Measurements from ENCODE around the gene KIF4B.
"Not testable (repeated sequence)": the region's sequence is repeated elsewhere in the genome, so short reads cannot be mapped to it uniquely, and the experiment has no call there.

Gene KIF4B

DNA sequence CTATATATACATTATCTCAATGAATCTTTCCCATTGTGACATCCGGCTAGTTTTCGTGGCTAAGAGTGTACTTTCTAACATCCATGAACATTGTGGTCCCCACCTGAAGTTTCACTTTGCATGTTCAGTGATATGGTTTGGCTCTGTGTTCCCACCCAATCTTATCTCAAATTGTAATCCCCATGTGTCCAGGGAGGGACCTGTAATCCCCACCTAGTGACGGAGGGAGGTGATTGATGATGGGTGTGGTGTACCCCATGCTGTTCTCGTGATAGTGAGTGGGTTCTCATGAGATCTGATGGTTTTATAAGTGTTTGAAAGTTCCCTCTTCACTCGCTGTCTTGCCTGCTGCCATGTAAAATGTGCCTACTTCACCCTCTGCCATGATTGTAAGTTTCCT lies 44.6 kb upstream of the KIF4B start:
- Histone ChIP-seq H3K4me1 (ENCODE audit: low read length) (peaks cover 3% of the 10 kb centered on the region; the same call in 1 of the 2 replicates), H3K27ac (ENCODE audit: low read length) (no peak overlapping the region), H3K36me3 (replicated peaks; ENCODE audit: low read depth, low read length) (peaks cover 13% of the 10 kb centered on the region), H4K20me1 (ENCODE audit: insufficient read depth, low read length) (no peaks in the 10 kb centered on the region), H3K4me3 (ENCODE audit: low read length) (no peak overlapping the region), H3K27me3 (ENCODE audit: low read depth, low read length) (no peaks in the 10 kb centered on the region), H2AFZ (ENCODE audit: low read depth, low read length) (no peak overlapping the region), H3K9me3 (ENCODE audit: insufficient read depth, low read length) (no peaks in the 10 kb centered on the region), H3K79me2 (ENCODE audit: low read length) (no peaks in the 10 kb centered on the region), H3K4me2 (ENCODE audit: low read length) (no peak overlapping the region), H3K9ac (ENCODE audit: low read length) (no peak overlapping the region)
- TF ChIP-seq EZH2phosphoT487 (IDR thresholded peaks at IDR 0.05; ENCODE audit: low read depth): no peak
- TF ChIP-seq, protein P1, sequence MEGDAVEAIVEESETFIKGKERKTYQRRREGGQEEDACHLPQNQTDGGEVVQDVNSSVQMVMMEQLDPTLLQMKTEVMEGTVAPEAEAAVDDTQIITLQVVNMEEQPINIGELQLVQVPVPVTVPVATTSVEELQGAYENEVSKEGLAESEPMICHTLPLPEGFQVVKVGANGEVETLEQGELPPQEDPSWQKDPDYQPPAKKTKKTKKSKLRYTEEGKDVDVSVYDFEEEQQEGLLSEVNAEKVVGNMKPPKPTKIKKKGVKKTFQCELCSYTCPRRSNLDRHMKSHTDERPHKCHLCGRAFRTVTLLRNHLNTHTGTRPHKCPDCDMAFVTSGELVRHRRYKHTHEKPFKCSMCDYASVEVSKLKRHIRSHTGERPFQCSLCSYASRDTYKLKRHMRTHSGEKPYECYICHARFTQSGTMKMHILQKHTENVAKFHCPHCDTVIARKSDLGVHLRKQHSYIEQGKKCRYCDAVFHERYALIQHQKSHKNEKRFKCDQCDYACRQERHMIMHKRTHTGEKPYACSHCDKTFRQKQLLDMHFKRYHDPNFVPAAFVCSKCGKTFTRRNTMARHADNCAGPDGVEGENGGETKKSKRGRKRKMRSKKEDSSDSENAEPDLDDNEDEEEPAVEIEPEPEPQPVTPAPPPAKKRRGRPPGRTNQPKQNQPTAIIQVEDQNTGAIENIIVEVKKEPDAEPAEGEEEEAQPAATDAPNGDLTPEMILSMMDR (IDR thresholded peaks at IDR 0.05; ENCODE audit: low read depth, low read length): no peak

DNA sequence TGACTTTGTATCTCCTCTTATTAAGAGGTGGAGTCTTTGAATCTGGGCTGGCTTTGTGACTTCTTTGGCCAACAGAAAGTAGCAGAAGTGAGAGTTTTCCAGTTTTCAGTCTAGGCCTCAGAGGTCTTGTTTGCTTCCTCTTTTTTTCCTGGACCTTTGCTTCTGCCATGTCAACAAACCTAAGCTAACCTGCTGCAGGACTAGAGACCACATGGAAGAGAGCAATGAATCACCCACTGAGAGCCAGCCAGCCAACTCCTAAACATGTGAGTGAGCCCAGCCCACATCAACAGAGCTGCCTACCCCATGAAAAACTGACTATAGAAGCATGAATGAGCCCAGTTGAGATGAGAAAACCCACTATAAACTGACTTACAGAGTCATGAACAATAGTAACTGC lies 42.8 kb upstream of the KIF4B start:
- no peak for TF ChIP-seq EZH2phosphoT487 (IDR thresholded peaks at IDR 0.05; ENCODE audit: low read depth)
- TF ChIP-seq, protein P1 (IDR thresholded peaks at IDR 0.05; ENCODE audit: low read depth, low read length): no peak
- Histone ChIP-seq H3K27me3 (ENCODE audit: low read depth, low read length) (no peaks in the 10 kb centered on the region), H4K20me1 (ENCODE audit: insufficient read depth, low read length) (no peaks in the 10 kb centered on the region), H2AFZ (ENCODE audit: low read depth, low read length) (no peak overlapping the region), H3K9me3 (ENCODE audit: insufficient read depth, low read length) (no peaks in the 10 kb centered on the region), H3K79me2 (ENCODE audit: low read length) (no peaks in the 10 kb centered on the region), H3K4me3 (ENCODE audit: low read length) (no peak overlapping the region), H3K27ac (ENCODE audit: low read length) (no peak overlapping the region), H3K4me1 (ENCODE audit: low read length) (peaks cover 3% of the 10 kb centered on the region; the same call in 1 of the 2 replicates), H3K4me2 (ENCODE audit: low read length) (no peak overlapping the region), H3K36me3 (replicated peaks; ENCODE audit: low read depth, low read length) (peaks cover 8% of the 10 kb centered on the region), H3K9ac (ENCODE audit: low read length) (no peak overlapping the region)

DNA sequence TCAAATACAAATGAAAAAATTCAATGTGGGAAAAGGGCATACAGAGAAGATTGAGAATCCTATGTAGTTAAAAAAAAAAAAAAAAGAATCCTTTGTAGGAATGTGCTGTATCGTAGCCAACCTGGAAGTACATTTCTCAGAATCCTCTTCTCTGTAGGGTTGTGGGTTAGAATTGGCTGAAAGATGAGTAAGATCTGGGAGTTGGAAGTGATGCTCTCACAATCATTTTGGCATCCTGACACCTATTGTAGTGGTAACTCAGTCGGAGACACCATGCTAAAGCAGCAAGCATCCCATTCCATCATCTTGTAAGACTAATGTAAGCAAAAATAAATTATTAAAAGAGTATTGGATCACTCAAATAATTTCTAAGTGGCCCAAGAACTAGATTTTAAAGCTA lies 42.1 kb upstream of the KIF4B start:
- no peak overlapping the region for H3K4me2 ChIP-seq (ENCODE audit: low read length)
- peaks cover 3% of the 10 kb centered on the region; the same call in 1 of the 2 replicates for H3K4me1 ChIP-seq (ENCODE audit: low read length)
- no peaks in the 10 kb centered on the region for H3K27me3 ChIP-seq (ENCODE audit: low read depth, low read length)
- H3K4me3 ChIP-seq (ENCODE audit: low read length): no peak overlapping the region
- no peaks in the 10 kb centered on the region for H4K20me1 ChIP-seq (ENCODE audit: insufficient read depth, low read length)
- no peak overlapping the region for H3K9ac ChIP-seq (ENCODE audit: low read length)
- TF ChIP-seq, protein P1 (IDR thresholded peaks at IDR 0.05; ENCODE audit: low read depth, low read length): no peak
- H3K36me3 ChIP-seq (replicated peaks; ENCODE audit: low read depth, low read length): peaks cover 8% of the 10 kb centered on the region
- no peaks in the 10 kb centered on the region for H3K79me2 ChIP-seq (ENCODE audit: low read length)
- no peaks in the 10 kb centered on the region for H3K9me3 ChIP-seq (ENCODE audit: insufficient read depth, low read length)
- H3K27ac ChIP-seq (ENCODE audit: low read length): no peak overlapping the region
- no peak overlapping the region for H2AFZ ChIP-seq (ENCODE audit: low read depth, low read length)

DNA sequence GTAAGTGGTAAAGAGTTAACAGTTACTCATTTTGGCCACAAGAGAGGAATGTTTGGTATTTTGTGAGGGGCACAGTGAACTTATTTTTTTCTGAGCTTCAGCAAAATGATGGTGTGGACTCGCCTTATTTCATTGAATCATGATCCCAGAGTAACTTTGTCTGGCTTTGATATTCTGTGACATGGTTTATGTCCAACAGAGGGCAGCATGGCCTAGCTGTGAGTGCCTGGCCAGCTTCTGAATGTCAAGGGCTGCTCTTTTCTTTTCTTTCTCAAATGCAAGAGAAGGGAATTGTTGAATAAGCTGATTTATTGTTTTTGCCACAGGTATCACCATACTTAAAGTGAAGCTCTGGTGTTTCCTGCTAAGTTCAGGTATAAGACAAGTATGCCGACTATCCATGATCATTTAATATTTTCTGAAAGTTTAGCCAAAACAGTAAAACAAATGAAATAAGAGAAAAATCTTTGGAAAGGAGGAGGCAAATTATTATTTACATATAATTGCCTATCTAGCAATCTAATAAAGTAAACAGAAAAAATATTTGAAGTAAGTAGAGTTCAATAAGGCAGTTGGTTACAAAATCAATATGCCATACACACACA lies 41.0 kb upstream of the KIF4B start:
- TF ChIP-seq EZH2phosphoT487 (IDR thresholded peaks at IDR 0.05; ENCODE audit: low read depth): no peak
- TF ChIP-seq, protein P1 (IDR thresholded peaks at IDR 0.05; ENCODE audit: low read depth, low read length): peak; percentile 72
- no peaks in the 10 kb centered on the region for H4K20me1 ChIP-seq (ENCODE audit: insufficient read depth, low read length)
- H3K79me2 ChIP-seq (ENCODE audit: low read length): no peaks in the 10 kb centered on the region
- H3K4me3 ChIP-seq (ENCODE audit: low read length): no peak overlapping the region
- peaks cover 12% of the 10 kb centered on the region for H3K4me1 ChIP-seq (ENCODE audit: low read length)
- no peaks in the 10 kb centered on the region for H3K9me3 ChIP-seq (ENCODE audit: insufficient read depth, low read length)
- peaks cover 8% of the 10 kb centered on the region for H3K36me3 ChIP-seq (replicated peaks; ENCODE audit: low read depth, low read length)
- H3K27me3 ChIP-seq (ENCODE audit: low read depth, low read length): no peaks in the 10 kb centered on the region
- no peak overlapping the region for H3K4me2 ChIP-seq (ENCODE audit: low read length)
- H3K27ac ChIP-seq (ENCODE audit: low read length): no peak overlapping the region
- no peak overlapping the region for H2AFZ ChIP-seq (ENCODE audit: low read depth, low read length)
- H3K9ac ChIP-seq (ENCODE audit: low read length): no peak overlapping the region

DNA sequence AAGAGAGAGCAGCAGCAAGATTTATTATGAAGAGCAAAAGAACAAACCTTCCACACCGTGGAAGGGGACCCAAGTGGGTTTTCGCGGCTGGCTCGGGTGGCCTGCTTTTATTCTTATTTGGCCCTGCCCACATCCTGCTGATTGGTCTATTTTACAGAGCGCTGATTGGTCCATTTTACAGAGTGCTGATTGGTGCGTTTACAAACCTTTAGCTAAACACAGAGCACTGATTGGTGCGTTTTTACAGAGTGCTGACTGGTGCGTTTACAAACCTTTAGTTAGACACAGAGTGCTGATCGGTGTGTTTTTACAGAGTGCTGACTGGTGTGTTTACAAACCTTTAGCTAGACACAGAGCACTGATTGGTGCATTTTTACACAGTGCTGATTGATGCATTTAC lies 37.5 kb upstream of the KIF4B start:
- H3K9me3 ChIP-seq (ENCODE audit: insufficient read depth, low read length); H3K9ac ChIP-seq (ENCODE audit: low read length); H3K4me3 ChIP-seq (ENCODE audit: low read length); H3K36me3 ChIP-seq (replicated peaks; ENCODE audit: low read depth, low read length); H4K20me1 ChIP-seq (ENCODE audit: insufficient read depth, low read length); H2AFZ ChIP-seq (ENCODE audit: low read depth, low read length); H3K79me2 ChIP-seq (ENCODE audit: low read length); H3K4me2 ChIP-seq (ENCODE audit: low read length); H3K27ac ChIP-seq (ENCODE audit: low read length); H3K27me3 ChIP-seq (ENCODE audit: low read depth, low read length): not testable (repeated sequence)
- peaks cover 15% of the 10 kb centered on the region for H3K4me1 ChIP-seq (ENCODE audit: low read length)

All from OCI-LY3 (cell line).